BLaER1 treated with 17β-estradiol and CSF1 and Interleukin-3, amounts not matched to agents 10 nM and 100 nM (cell line): ENCODE data around the gene AJUBA.
A peak's percentile ranks its signal among the peaks of the same experiment; 100 is the strongest.
"Not testable (repeated sequence)": the region's sequence is repeated elsewhere in the genome, so short reads cannot be mapped to it uniquely, and the experiment has no call there.

Experiments used
- H3K27ac ChIP-seq, 11 experiments: shearing (Covaris generic); formaldehyde crosslinking; 2 replicates each; pipeline ENCODE4 v1.8.1; 2022
- H3K27me3 ChIP-seq, 11 experiments: shearing (Covaris generic); formaldehyde crosslinking; 2 replicates each; pipeline ENCODE4 v1.8.1; 2022
- H3K36me3 ChIP-seq, 11 experiments: shearing (Covaris generic); formaldehyde crosslinking; 2 replicates each; pipeline ENCODE4 v1.8.1; 2022
- H3K4me1 ChIP-seq, 10 experiments: shearing (Covaris generic); formaldehyde crosslinking; 2 replicates each; pipeline ENCODE4 v1.8.1; 2022
- H3K4me2 ChIP-seq, 11 experiments: shearing (Covaris generic); formaldehyde crosslinking; 2 replicates each; pipeline ENCODE4 v1.8.1; 2022
- H3K4me3 ChIP-seq, 10 experiments: shearing (Covaris generic); formaldehyde crosslinking; 2 replicates each; pipeline ENCODE4 v1.8.1; 2022
- H3K9ac ChIP-seq, 11 experiments: shearing (Covaris generic); formaldehyde crosslinking; 2 replicates each; pipeline ENCODE4 v1.8.1; 2022
- H3K9me3 ChIP-seq, 11 experiments: shearing (Covaris generic); formaldehyde crosslinking; replicated peaks in 1 of 11; 2 replicates each; pipeline ENCODE4 v1.8.1; 2022
- H4K20me1 ChIP-seq, 11 experiments: shearing (Covaris generic); formaldehyde crosslinking; 2 replicates each; pipeline ENCODE4 v1.8.1; 2022
- Cebpa-rat ChIP-seq, 11 experiments: shearing (Covaris generic); IDR thresholded peaks; 2 replicates each; pipeline ENCODE4 v1.8.1; 2022

Gene AJUBA

DNA sequence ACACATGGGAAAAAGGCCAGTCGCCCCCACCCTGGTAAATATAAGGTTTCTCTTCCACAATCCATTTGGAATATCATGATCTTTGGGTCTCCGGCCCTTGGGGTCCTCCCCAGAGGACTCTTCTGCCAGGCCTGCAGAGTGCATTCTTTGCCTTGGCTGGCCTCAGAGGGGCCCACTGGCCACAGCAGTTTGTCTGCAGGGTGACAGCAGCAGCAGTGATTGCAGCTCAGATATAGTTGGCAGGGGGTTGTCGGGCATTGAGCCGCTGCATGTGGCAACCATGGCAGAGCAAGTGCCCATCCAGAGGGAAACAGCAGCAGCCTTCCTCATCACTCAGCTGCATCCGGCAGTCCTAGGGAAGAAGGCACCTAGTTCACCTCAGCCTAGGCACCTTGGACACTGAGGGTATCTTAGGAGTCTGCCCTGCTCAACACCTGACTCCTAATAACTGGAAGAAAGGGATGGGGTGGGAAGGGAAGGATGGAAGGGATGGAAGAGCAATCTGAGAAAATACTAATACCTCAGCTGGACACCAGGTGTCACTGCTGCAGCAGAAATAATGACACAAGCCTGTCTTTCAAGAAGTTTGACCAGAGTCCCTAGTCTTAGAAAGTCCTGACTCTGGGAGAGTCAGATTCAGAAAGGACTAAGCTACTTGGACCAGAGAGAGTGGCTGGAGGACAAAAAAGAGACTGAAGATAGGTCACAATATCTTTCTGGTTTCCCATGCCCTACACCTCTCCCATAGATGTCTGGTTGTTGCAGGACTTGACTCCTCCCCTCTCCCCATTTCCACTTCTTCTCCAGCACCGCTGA, 8.9 kb downstream of the AJUBA start:
- Histone ChIP-seq H3K4me1 (peaks cover 9 to 24% (median 20%) of the 10 kb centered on the region in 10 experiments; a peak in 18 of 20 replicates), H3K27me3 (peaks cover 0 to 2% (median 0%) of the 10 kb centered on the region in 11 experiments; a peak in 1 of 22 replicates), H3K9ac (peak overlapping the region in 1 of 11 experiments; percentile 37; a peak in 1 of 22 replicates), H4K20me1 (peaks cover 0 to 17% (median 0%) of the 10 kb centered on the region in 11 experiments; a peak in 6 of 22 replicates), H3K4me3 (no peak overlapping the region), H3K9me3 (no peaks in the 10 kb centered on the region), H3K4me2 (no peak overlapping the region), H3K27ac (no peak overlapping the region), H3K36me3 (peaks cover 0 to 56% (median 37%) of the 10 kb centered on the region in 11 experiments; a peak in 14 of 22 replicates)
- TF ChIP-seq Cebpa-rat (IDR thresholded peaks at IDR 0.05): no peak

DNA sequence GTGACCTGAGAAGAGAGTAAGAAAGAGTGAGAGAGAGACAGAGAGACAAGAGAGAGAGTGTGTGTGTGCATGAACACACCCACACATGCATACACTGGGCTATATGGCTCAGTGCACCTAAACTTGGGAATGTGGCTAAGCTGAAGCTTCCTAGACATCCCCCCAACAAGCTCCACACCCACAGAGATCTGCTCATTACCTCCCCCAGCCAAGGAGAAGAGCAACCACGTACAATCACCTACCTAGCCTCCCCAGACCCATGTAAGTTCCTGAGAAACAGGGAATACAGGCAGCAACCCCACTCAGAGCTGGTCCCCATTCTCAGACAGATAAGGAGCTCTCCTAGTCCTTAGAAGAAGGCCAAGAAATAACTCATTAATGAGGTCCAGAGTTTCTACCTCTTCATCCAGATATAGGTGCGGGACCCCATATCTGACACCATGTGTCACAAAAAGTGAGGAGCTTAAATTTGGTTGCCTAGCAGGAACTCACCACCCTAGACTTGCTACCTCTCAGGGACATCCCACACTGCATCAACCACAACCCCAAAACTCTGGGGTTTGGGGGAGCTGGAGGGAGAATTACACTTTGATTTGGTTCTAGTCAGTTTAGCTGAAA, 9.9 kb downstream of the AJUBA start:
- peak overlapping the region in 3 of 11 experiments; percentile 19 to 37 (median 28); a peak in 2 of 22 replicates for H3K9ac ChIP-seq
- H3K4me1 ChIP-seq: peaks cover 9 to 16% (median 12%) of the 10 kb centered on the region in 10 experiments; a peak in 18 of 20 replicates
- H3K27ac ChIP-seq: no peak overlapping the region
- no peak overlapping the region for H3K4me2 ChIP-seq
- no peaks in the 10 kb centered on the region for H3K9me3 ChIP-seq
- peaks cover 0 to 55% (median 35%) of the 10 kb centered on the region in 11 experiments; a peak in 14 of 22 replicates for H3K36me3 ChIP-seq
- TF ChIP-seq Cebpa-rat (IDR thresholded peaks at IDR 0.05): no peak
- no peak overlapping the region for H3K4me3 ChIP-seq
- no peaks in the 10 kb centered on the region for H3K27me3 ChIP-seq
- peaks cover 0 to 11% (median 0%) of the 10 kb centered on the region in 11 experiments; a peak in 5 of 22 replicates for H4K20me1 ChIP-seq

DNA sequence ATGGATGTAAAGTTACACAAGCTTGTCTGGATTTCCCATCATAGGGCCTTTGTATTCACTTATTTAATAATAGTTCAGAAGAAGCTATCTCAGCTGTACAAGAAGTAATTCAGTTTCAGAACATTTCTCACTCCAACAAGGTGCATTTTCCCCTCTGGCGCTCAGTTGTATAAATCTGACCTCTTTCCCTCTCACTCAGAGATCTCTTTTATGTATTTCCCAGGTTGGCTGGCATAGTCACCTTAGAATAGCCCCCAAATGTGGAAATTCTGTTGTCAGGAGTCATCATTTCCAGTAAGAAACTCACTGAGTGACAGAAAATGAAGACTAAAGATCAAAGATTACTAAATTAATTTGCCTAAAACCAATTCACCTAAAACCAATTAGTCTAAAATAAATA, 11.2 kb downstream of the AJUBA start:
- H3K36me3 ChIP-seq: peaks cover 0 to 46% (median 35%) of the 10 kb centered on the region in 11 experiments; a peak in 14 of 22 replicates
- peak overlapping the region in 1 of 11 experiments; percentile 25; a peak in 1 of 22 replicates for H3K9ac ChIP-seq
- H3K27ac ChIP-seq: no peak overlapping the region
- H3K9me3 ChIP-seq: no peaks in the 10 kb centered on the region
- no peak overlapping the region for H3K4me2 ChIP-seq
- H3K27me3 ChIP-seq: no peaks in the 10 kb centered on the region
- no peaks in the 10 kb centered on the region; a peak in 1 of 22 replicates for H4K20me1 ChIP-seq
- no peak for TF ChIP-seq Cebpa-rat (IDR thresholded peaks at IDR 0.05)
- no peak overlapping the region for H3K4me3 ChIP-seq
- H3K4me1 ChIP-seq: peaks cover 0 to 3% (median under 1%) of the 10 kb centered on the region in 10 experiments; a peak in 9 of 20 replicates

DNA sequence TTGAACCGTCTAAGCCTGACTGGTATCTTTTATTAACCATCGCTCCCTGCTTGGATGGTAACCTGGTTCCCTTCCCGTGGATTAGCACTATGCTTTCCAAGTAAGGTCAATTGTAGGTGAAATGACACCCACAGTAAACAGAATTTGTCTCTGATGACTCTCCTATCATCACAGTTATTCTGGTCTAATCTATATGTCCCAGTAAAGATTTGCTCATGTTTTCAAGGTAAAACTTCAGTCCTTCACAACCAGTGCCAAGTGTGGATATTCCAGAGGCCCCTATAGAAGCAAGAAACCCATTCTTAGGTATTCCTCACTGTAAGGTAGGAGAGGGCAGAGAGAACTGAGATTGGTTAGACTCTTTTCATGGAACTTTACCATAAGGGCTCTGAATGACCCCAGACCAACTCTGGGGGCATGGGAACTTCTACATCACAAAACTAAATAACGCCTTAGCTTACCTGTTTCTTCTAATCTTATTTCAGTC, 15.5 kb downstream of the AJUBA start:
- Histone ChIP-seq H3K4me1 (no peaks in the 10 kb centered on the region), H3K9me3 (no peaks in the 10 kb centered on the region), H3K27ac (no peak overlapping the region), H3K9ac (no peak overlapping the region; a peak in 1 of 22 replicates), H3K4me3 (no peak overlapping the region), H3K27me3 (no peaks in the 10 kb centered on the region), H3K4me2 (no peak overlapping the region), H4K20me1 (no peaks in the 10 kb centered on the region), H3K36me3 (peaks cover 0 to 9% (median 0%) of the 10 kb centered on the region in 11 experiments; a peak in 6 of 22 replicates)
- no peak for TF ChIP-seq Cebpa-rat (IDR thresholded peaks at IDR 0.05)

DNA sequence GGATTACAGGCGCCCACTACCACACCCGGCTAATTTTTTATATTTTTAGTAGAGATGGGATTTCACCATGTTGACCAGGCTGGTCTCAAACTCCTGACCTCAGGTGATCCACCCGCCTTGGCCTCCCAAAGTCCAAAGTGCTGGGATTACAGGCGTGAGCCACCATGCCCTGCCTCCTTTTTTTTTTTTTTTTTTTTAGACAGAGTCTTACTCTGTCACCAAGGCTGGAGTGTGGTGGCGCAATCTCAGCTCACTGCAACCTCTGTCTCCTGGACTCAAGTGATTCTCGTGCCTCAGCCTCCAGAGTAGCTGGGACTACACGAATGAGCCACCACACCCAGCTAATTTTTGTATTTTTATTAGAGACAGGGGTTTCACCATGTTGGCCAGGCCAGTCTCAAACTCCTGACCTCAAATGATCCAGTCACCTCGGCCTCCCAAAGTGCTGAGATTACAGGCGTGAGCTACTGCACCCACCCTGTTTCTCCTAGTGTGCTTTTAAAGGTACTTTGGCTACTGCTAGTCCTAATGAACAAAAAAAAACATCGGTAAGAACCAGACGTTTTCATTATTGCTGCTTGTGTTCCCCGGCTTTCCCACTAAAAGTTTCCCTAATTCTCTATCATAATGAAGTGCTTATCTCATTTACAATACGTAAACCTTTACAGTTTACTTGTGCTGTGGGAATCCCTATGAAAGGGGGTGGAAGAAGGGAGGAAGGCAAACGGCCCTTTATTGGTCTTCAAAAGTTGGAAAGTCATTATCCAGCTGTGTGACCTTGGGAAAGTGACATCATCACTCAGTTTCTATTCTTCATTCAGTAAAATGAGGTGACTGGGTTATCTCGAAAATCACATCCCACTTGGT, 16.2 kb downstream of the AJUBA start:
- not testable (repeated sequence) for H3K27me3 ChIP-seq, H3K4me2 ChIP-seq, H3K27ac ChIP-seq, H3K9ac ChIP-seq, H3K4me3 ChIP-seq, H3K4me1 ChIP-seq, H3K36me3 ChIP-seq, H3K9me3 ChIP-seq, H4K20me1 ChIP-seq

DNA sequence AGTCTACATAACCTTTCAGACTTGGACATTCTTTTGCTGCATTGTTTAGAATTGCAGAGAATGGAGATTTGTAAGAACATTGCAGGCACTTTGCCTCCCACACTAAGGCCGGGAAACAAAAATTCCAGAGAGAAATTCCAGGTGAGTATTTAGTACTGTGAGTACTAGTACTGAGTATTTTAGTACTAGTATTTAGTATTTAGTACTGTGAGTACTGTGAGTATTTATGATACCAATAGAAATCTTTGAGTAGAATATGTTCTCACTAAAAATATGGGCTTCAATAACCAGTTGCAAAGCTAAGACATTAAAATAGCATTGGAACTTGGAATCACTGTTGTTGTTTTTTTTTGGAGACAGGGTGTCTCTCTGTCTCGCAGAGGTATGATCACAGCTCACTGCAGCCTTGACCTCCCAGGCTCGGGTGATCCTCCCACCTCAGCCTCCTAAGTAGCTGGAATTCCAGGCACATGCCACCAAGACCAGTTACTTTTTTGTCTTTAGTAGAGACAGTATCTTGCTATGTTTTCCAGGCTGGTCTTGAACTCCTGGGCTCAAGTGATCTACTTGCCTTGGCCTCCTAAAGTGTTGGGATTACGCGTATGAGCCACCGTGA, 20.2 kb downstream of the AJUBA start:
- no peak for TF ChIP-seq Cebpa-rat (IDR thresholded peaks at IDR 0.05)
- H3K4me1 ChIP-seq: peaks cover 4 to 11% (median 9%) of the 10 kb centered on the region in 10 experiments; a peak in 15 of 20 replicates
- no peak overlapping the region for H3K4me2 ChIP-seq
- no peaks in the 10 kb centered on the region for H4K20me1 ChIP-seq
- H3K9ac ChIP-seq: no peak overlapping the region
- H3K27me3 ChIP-seq: no peaks in the 10 kb centered on the region
- no peak overlapping the region for H3K4me3 ChIP-seq
- H3K9me3 ChIP-seq: no peaks in the 10 kb centered on the region
- no peaks in the 10 kb centered on the region for H3K36me3 ChIP-seq
- no peak overlapping the region for H3K27ac ChIP-seq

DNA sequence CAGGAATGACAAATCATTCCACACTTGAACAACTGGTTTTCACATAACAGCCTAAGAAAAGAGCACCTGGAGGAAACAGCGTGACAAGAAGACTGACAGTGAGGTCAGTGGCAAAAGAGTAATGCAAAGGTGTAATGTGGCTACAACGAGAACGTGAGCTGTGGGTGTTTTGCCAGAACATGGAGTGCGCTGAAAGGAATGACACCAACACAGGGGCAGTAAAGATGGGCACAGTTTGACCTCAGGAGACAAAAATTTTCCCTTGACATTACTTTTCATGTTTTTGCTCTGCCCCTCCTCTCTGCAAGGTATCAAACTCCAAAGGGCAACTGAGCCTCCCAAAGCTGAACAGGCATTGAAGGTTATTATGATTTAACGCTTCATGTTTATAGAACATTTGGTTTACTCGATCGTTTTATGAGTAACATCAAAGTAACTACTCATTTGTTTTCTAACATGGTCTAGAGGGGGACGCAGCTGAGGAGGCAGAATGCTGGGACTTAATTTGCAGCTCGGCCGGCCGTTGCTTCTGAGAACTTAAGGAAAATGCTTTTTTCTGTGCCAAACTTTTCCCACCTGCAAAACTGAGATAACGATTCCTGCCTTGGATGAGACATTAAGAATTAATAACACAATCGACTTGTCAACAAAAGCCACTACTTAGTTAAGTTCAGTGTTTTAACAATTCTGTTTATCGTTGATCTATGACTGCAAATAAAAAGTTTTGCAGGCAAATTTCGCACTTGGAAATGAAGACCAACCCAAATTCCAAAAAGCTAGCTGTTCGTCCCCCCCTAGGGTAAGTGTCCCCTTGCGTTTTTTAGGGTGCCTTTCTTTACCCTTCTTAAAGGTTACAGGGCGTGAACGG, 26.4 kb downstream of the AJUBA start:
- Histone ChIP-seq H3K36me3 (peaks cover 25 to 43% (median 32%) of the 10 kb centered on the region in 11 experiments; a peak in 21 of 22 replicates), H3K4me3 (peak overlapping the region; percentile 63 to 78 (median 72)), H4K20me1 (no peaks in the 10 kb centered on the region; a peak in 1 of 22 replicates), H3K27me3 (no peaks in the 10 kb centered on the region), H3K27ac (peak overlapping the region; percentile 86 to 97 (median 94)), H3K9me3 (no peaks in the 10 kb centered on the region), H3K4me2 (peak overlapping the region; percentile 83 to 96 (median 89)), H3K9ac (peak overlapping the region; percentile 85 to 97 (median 93)), H3K4me1 (peaks cover 22 to 46% (median 30%) of the 10 kb centered on the region in 10 experiments)
- no peak for TF ChIP-seq Cebpa-rat (IDR thresholded peaks at IDR 0.05)
